Activated CD4-positive, alpha-beta T cell treated with anti-CD3 and anti-CD28 coated beads, Interleukin-2, amount 50 U/mL, for 4 hours (primary cell): ENCODE data around the gene PLXNA1.

ENCODE experiments used
- DNase-seq, 2 experiments: peaks; one replicate each; pipeline ENCODE4 v3.0.0-alpha.2; 2020

The PLXNA1 gene

GRCh38 chr3:127025456-127025855, 42.5 kb downstream of the PLXNA1 start:
- no peak for DNase-seq

DNA sequence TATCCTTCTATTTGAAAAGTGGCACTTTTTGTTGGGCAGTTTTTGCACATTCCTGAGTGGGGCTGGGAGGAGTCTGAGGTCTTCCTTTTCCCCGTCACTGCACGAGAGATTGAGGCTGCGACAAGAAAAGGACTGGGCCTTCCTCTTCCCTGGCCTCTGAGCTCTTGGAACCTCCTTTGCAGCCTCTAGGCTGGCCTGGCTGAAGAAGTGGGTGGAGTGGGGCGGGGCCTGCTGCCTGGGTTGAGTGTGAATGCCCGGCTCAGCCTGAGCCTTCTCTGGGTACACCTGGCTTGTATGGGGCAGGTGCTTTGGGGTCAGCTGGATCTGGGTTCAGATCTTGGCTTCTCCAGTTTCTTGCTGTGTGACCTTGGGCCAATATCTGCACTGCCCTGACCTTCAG, 43.1 kb downstream of the PLXNA1 start:
- DNase-seq, result no peak

DNA sequence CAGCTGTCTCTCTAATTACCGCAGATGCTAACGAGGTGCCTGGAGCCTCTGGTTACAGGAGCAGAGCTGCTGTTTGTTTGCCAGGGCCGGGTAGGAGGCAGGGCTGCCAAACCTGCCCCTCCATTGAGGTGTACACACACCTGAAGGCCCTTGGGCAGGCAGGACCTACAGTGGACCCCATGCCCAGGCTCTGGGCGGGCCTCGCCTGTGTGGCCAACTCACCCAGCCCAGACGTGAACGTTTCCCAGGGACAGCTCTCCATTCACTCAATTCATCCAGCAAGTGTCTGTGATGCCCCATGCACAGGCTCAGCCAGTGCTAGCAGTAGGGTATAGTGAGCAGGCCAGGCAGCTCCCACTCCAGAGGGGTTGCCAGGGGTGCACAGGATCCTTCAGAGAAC, 43.7 kb downstream of the PLXNA1 start:
- no peak for DNase-seq

GRCh38 chr3:127027061-127027735, 44.3 kb downstream of the PLXNA1 start:
- DNase-seq, result no peak

DNA sequence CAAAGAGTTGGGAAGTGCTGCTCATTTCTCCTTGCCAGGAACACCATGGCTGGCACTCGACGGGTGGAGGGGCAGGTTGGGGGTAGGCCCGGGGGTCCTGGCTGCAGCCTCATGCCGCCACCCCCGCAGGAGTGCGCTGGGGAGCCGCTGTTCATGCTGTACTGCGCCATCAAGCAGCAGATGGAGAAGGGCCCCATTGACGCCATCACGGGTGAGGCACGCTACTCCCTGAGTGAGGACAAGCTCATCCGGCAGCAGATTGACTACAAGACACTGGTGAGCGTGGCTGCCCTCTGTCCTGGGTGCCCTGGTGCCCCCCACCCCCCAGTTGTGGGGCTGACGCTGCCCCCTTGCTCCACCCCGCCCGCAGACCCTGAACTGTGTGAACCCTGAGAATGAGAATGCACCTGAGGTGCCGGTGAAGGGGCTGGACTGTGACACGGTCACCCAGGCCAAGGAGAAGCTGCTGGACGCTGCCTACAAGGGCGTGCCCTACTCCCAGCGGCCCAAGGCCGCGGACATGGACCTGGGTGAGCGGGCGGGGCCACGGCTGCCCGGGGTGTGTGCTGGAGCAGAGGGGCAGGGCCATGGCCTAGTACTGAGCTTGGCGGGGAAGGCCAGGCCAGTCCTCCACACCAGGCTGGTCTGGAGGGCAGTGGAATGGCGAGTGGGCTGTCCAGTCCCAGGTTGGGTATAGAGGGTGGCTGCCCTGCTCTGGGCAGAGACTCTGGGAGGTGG, 45.1 kb downstream of the PLXNA1 start:
- DNase-seq, result no peak

- DNase-seq, result no peak
These were observed 46.1 kb downstream of the PLXNA1 start for GRCh38 chr3:127028781-127029657.

- no peak for DNase-seq
These were observed 47.0 kb downstream of the PLXNA1 start for GRCh38 chr3:127029658-127030507.

- no peak for DNase-seq
These were observed 47.8 kb downstream of the PLXNA1 start for GRCh38 chr3:127030508-127031412.

DNA sequence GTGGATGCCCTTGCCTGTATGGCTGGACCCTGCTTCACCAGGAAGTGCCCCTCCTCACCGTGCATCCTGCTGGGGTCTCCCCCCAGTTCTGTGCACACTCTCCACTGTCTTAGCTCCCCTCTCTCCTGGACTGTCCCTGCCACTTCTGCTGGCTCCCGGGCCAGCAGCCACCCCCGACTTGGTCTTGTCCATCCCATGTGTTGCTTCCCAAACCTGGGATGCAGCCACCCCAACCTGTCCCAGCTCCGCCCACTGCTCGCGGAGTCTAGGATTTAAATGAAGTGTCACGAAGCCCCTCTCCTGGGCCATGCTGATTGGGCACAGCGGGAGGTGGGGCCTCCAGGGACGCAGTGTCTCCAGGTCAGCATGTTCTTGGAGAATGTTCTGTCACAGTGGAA, 48.5 kb downstream of the PLXNA1 start:
- DNase-seq, result no peak

GRCh38 chr3:127031845-127032244, 48.9 kb downstream of the PLXNA1 start:
- no peak for DNase-seq

DNA sequence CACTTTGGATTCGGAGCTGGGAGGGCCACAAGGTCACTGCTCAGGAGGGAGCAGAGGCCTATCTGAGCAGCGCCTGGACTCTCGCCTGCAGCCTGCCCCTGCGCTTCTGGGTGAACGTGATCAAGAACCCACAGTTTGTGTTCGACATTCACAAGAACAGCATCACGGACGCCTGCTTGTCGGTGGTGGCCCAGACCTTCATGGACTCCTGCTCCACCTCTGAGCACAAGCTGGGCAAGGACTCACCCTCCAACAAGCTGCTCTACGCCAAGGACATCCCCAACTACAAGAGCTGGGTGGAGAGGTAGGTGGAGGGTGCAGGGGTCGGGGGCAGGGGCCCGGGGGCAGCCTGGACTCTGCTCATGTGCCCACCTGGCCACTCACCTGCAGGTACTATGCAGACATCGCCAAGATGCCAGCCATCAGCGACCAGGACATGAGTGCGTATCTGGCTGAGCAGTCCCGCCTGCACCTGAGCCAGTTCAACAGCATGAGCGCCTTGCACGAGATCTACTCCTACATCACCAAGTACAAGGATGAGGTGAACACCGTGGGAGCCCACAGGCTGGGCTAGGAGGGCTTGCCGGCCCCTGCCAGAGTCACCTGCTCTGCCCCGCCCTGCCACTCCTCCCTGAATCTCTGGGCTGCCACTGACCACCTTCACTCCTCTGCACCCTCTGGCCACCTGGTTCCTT, 49.5 kb downstream of the PLXNA1 start:
- DNase-seq, result no peak
